Stimulated activated CD4-positive, alpha-beta T cell treated with anti-CD3 and anti-CD28 coated beads, TNF-alpha, amount 100 ng/mL, for 1 hour (primary cell): ENCODE results near the gene CAMK1.

Source experiments
- DNase-seq, 3 donors: peaks; one replicate each; pipeline ENCODE4 v3.0.0-alpha.2; 2020; ENCODE audit warnings: low read depth in 3 of 3, low spot score in 1 of 3

The CAMK1 gene

DNA sequence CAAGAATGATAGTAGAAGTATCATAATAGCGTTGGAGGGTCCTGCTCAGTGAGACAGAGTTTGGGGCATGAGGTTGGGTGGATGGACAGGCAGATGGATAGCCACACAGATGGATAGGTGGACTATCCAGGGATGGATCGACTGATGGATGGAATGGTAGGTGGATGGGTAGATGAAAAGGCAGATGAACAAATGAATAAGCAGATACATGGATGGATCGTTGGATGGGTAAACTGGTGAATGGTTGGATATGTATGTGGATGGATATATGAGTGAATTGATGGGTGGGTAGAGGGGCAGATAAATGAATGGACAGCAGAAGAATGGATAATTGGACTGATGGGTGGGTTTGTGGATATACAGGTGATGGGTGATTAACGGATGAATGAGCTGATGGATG lies 56.6 kb downstream of the CAMK1 start:
- no peak for DNase-seq

DNA sequence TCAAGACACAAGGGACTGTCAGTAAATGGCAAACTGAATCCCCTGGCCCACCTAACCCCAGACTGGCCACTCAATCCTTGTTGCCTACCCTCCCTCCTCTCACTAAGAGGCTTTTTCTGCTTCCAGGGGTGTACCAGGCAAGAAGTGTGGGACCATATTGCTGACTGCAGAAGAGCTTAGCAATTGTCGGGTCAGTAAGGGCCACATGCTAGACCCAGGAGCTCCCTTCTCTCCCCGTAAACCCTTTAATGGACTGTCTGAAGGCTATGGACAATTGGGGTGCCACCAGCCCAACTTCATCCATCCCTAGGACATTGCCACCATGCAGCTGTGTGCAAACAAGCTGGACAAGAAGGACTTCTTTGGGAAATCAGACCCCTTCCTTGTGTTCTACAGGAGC lies 57.3 kb downstream of the CAMK1 start:
- DNase-seq, result no peak

DNA sequence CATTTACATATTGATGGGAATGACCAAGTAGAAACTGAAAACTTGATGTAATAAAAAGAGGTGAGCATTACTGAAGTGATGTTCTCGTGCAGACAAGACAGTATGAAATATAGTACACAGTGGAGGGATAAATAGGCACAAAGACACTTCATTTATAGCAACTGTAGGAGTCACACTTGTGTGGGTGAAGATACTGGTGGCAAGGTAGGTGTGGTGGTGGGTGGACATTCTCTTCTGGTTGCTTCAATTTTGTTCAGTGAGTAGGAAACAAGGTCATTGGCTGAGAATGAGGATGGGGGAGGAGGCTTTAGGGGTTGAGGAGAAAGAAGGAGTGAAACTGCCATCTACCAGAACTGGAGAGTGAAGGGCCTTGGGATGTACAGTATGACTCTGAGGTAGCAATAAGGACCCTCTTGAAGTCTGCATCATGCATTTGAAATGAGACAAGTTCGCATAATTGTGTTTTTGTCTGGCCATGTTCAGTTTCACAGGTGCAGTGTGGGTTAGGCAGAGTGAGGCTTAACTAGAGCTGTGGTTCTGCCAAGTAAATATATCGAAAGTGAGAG lies 59.5 kb downstream of the CAMK1 start:
- no peak for DNase-seq
